Cardiac fibroblast (primary cell): ENCODE data around the gene SSTR5.

Experiments used
- DNase-seq, 2 donors: peaks; one replicate each; pipeline versions ENCODE4 v3.0.0 to v3.0.0-alpha.2; 2010; ENCODE audit warnings: low read depth in 2 of 2
- H3K4me3 ChIP-seq, 2 donors: replicated peaks in 1 of 2; 1 replicate in 1 of 2; 2 replicates in 1 of 2; pipeline ENCODE4 v1.5.1; 2011; ENCODE audit warnings: low read depth in 2 of 2, low read length in 2 of 2, mild to moderate bottlenecking in 2 of 2, moderate library complexity in 1 of 2
- TF ChIP-seq, protein P1 (sequence below): IDR thresholded peaks from one replicate; pipeline ENCODE4 v1.5.1; 2011; ENCODE audit warnings: low read depth, mild to moderate bottlenecking, low read length, inconsistent platforms

SSTR5 gene

DNA sequence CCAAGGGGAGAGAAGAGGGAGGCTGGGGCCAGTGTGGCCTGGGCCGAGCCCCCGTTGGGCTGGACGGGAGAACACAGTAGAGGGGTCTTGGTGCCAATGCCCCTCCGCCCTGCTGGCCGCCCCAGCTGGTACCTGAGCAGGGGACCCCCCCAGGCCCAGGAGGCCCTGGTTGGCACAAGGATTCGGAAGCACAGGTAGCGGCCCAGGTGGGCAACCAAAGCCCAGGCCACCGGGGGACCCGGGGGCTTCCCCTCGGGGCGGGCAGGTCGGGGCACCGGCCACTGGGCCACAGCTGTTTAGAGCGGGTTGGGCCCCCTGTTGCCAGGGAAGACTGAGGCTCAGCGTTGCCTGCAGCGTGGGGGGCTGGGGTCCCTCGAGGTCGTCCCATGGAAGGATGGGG is 51.7 kb downstream of the SSTR5 start:
- DNase-seq: no peak
- TF ChIP-seq, protein P1, sequence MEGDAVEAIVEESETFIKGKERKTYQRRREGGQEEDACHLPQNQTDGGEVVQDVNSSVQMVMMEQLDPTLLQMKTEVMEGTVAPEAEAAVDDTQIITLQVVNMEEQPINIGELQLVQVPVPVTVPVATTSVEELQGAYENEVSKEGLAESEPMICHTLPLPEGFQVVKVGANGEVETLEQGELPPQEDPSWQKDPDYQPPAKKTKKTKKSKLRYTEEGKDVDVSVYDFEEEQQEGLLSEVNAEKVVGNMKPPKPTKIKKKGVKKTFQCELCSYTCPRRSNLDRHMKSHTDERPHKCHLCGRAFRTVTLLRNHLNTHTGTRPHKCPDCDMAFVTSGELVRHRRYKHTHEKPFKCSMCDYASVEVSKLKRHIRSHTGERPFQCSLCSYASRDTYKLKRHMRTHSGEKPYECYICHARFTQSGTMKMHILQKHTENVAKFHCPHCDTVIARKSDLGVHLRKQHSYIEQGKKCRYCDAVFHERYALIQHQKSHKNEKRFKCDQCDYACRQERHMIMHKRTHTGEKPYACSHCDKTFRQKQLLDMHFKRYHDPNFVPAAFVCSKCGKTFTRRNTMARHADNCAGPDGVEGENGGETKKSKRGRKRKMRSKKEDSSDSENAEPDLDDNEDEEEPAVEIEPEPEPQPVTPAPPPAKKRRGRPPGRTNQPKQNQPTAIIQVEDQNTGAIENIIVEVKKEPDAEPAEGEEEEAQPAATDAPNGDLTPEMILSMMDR: no peak
- no peak overlapping the region for H3K4me3 ChIP-seq

DNA sequence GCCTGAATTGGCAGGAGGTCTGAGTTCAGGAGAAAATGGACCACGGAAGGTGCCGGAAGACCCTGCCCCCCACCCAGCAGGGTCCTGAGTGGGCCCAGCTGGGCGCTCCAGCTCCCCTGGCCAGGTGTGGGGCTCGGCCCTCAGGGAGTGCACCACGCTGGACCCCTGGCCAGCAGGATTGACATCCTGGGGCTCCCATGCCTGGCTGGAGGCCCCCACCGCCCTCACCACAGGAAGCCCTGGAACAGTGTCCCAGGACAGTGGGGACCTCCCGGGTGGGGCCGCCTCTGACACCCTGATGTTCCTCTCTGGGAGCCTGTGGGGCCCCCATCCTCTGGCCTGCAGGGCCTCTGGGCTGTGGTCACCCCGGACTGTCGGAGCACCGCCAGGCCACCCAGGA is 52.2 kb downstream of the SSTR5 start:
- TF ChIP-seq, protein P1: no peak
- no peak for DNase-seq
- H3K4me3 ChIP-seq: no peak overlapping the region

DNA sequence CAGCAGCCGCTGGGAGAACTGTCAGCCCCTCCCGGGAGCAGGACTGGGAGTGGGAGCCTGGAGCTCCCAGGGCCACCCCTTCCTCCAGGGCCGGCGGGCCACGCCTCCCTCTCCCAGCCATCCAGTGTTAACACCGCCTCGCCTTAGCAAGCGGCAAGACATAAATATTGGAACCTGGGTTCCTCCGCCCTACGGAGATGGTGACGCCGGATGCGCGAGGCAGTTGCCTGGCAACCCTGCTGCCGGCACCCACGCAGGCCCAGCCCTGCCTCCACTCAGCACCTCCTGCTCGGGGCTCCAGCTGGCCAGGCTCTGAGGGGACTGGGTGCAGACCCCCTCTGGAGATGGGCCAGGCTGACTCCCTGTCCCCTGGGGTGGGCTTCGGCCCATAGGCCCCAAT is 52.9 kb downstream of the SSTR5 start:
- DNase-seq: peak; percentile 40 to 51
- no peak overlapping the region for H3K4me3 ChIP-seq
- TF ChIP-seq, protein P1: no peak

DNA sequence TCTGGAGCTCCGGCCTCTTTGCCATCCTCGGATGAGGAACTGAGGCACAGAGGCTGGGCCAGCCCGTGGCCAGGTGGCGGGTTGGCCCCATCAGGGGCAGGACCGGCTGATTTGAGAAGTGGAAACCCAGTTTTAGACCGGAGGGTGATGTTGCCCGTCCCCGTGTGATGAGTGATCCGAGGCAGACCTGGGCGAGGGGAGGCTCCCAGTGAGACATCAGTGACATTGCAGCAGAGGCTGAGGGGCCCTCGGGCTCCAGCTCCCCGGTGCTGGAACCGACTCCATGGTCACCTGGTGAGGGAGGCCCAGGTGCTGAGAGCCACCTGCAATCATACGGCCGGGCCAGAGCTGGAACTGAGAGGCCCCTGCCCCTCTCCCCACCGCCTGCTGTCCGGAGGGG is 53.5 kb downstream of the SSTR5 start:
- TF ChIP-seq, protein P1: no peak
- no peak for DNase-seq
- no peak overlapping the region for H3K4me3 ChIP-seq

DNA sequence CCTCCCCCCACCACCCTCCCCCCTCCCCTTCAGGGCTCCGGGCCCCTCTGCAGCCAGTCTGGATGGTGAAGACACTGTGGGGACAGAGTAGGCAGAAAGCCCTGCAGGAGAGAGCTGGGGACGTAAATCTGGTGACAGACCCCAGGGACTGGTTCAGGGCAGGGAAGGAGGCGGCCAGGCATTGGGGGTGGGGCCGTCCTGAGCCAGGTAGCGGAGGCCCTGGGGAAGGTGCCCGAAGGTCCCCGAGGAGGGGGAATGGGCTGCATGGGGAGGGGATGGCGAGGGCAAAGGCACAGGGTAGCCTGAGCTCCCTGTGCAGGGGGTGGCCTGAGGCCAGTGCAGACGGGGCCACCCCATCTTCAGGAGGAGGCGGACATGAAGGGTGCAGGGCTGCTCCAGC is 54.0 kb downstream of the SSTR5 start:
- DNase-seq: no peak
- TF ChIP-seq, protein P1: no peak
- H3K4me3 ChIP-seq: no peak overlapping the region

DNA sequence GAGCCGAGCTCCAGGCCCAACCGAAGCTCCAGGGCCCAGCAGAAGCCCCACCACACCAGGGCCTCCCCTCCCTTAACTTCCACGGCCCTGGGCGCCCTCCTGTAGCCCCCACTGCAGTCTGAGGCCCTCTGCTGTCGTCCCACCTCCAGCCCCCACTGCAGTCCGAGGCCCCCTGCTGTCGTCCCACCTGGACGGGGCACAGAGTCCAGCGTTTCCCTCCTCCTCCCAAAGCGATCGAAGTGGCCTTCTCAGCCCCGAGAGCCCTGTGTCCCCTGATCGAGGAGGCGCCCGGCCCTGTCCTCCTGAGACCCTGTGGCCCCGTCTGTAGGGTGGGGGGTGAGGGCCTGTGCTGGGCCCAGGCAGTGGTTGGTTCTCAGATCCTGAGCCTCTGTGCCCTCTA is 54.6 kb downstream of the SSTR5 start:
- DNase-seq: no peak
- TF ChIP-seq, protein P1: no peak
- no peak overlapping the region for H3K4me3 ChIP-seq

DNA sequence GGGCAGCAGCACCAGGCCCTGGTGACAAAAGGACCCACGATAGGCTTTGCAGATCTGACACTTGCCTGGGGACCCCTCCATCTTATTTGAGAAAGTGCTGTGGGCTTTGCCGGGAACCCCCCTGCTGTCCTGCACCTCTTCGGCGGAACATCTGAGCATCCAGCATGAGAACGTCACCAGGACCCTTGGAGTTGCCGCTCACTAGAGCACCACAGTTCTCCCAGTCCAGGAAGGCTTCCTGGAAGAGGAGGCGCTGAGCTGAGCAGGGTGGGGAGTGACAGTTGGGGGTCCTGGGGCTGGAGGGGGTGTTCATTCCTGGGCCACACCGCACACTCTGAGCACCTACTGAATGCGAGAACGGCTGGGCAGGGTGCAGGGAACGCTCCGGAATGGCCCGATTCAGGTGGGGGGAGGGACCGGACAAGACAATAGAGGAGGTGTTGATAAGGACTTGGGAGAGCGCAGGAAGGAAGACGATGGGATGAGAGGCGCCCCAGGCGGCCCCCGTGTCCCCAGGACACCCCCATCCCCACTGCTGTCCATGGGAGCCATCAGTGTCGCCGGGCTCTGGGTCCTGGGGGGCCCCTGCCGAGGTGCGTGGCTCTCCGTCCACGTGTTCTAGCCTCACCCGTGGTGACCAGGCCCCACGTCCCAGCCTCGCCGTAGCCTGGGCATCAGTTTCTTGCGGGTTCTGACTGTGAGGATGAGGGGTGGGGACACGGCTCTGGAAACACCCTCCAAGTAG is 55.6 kb downstream of the SSTR5 start:
- TF ChIP-seq, protein P1: no peak
- DNase-seq: no peak

More for the DNA sequence above, 55.6 kb downstream of the SSTR5 start:
- no peak overlapping the region for H3K4me3 ChIP-seq
